SK-N-MC (cell line): Measurements from ENCODE around the gene CDK8.

Experiments used
- EZH2 ChIP-seq: fragments of 200-600 bp; sonication (generic); IDR thresholded peaks from one replicate; pipeline ENCODE4 v1.6.1; 2017; ENCODE audit warnings: antibody characterized with exemption
- POLR2AphosphoS5 ChIP-seq: IDR thresholded peaks from 2 replicates; pipeline ENCODE4 v1.6.1; 2012; ENCODE audit warnings: mild to moderate bottlenecking, low read depth, low read length, borderline replicate concordance

DNA sequence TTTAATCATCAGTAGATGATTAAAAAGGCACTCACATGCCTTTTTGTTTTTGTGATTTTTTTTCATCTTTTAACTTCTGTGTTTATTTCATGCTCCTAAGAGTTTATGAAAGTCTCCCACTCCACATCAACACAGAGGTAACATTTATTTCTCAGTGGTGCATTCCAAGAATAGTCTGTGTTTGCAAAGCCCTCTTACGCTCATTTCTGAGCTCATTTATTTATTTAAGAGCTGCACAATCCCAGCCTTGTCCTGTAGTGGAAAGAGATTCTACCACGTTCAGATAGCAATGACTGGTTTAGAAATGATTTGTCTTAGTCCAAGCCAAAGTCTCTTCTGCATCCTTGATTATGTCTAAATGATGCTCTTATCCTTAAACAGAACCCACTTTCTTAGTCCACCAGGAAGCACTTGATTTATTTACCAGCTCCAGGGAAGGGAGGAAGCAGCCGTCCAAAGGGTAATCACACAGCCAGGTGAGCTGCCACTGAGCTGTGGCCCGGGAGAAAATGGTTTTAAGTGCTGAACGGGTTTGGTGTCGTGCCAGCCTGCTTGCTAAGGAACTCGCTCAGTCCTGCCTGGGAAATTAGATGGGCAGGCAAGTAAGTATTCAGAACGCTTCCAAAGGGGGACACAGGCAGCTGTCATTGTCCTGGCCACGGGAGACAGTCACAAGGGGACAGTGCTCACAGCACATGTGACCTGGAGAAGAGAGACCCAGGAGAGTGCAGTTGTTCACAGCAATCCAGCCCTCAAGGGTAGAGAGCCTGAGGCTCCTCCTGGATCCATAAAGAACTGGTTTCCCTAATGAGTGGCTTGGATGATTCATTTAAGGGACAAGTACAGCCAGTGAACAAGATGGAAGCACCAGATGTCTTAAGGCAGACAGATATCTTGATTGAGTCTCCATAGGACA lies 171.8 kb downstream of the CDK8 start:
- TF ChIP-seq POLR2AphosphoS5 (no peak), EZH2 (no peak)
